AG09309 (cell line): Measurements from ENCODE around the gene ACCSL.
A peak's percentile ranks its signal among the peaks of the same experiment; 100 is the strongest.

Source experiments
- DNase-seq: peaks from one replicate; pipeline ENCODE4 v3.0.0-alpha.2; 2010; ENCODE audit warnings: low read depth
- H3K4me3 ChIP-seq: 2 replicates; pipeline ENCODE4 v1.5.1; 2011; ENCODE audit warnings: mild to moderate bottlenecking, low read depth, low read length, moderate library complexity; ENCODE audit not compliant: control insufficient read depth
- TF ChIP-seq, protein P1 (sequence below): IDR thresholded peaks from 2 replicates; pipeline ENCODE4 v1.5.1; 2011; ENCODE audit warnings: mild to moderate bottlenecking, low read depth, low read length, inconsistent platforms; ENCODE audit not compliant: insufficient read depth, control insufficient read depth; ENCODE audit errors: missing control alignments

Gene ACCSL

DNA sequence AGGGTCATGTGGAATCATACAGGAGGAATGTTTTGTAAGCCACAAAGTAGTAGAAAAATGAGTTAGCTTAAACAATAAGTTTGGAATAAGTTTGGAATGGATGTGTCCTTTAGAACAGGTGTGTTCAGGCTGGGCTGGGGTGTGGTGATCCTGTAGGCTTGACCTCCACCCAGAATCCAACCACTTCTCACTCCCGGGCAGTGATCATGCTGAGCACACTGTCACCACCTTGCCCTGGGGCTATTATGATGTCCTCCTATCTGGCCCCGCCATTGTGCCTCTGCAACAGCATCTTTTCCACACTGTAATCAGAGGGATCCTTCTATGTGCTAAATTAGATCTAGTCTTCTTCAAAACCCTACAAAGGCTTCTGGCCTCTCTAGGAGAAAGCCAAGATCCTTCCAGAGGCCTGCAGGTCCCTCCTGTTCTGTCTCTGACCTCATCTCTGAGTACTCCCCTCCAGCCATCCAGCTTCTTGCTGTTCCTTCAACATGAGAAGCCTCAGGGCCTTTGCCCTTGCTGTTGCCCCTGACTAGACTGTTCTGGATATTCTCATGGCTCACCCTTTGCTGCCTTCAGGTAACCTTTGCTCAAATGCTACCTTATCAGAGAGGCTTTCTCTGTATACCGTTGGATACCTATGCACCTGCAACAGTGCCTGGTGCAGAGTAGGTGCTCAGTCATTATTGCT is 18.8 kb upstream of the ACCSL start:
- no peak for DNase-seq
- no peak overlapping the region for H3K4me3 ChIP-seq
- TF ChIP-seq, protein P1, sequence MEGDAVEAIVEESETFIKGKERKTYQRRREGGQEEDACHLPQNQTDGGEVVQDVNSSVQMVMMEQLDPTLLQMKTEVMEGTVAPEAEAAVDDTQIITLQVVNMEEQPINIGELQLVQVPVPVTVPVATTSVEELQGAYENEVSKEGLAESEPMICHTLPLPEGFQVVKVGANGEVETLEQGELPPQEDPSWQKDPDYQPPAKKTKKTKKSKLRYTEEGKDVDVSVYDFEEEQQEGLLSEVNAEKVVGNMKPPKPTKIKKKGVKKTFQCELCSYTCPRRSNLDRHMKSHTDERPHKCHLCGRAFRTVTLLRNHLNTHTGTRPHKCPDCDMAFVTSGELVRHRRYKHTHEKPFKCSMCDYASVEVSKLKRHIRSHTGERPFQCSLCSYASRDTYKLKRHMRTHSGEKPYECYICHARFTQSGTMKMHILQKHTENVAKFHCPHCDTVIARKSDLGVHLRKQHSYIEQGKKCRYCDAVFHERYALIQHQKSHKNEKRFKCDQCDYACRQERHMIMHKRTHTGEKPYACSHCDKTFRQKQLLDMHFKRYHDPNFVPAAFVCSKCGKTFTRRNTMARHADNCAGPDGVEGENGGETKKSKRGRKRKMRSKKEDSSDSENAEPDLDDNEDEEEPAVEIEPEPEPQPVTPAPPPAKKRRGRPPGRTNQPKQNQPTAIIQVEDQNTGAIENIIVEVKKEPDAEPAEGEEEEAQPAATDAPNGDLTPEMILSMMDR: no peak

DNA sequence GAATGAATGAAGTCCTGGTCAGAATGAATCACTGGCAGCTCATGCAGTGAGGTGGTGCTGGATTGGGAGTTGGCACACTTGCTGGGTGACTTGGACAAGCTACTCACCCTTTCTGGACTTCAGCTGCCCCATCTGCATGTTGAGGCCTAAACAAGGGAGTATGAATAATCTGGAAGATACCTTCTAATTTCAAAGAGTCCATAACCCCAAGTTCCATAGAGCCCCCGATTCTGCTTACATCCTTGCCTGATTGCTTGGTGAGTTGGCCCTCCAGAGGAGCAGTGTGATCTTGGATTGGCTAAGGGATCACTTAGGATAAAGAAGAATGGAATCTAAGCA is 18.3 kb upstream of the ACCSL start:
- TF ChIP-seq, protein P1: no peak
- no peak for DNase-seq
- no peak overlapping the region for H3K4me3 ChIP-seq

DNA sequence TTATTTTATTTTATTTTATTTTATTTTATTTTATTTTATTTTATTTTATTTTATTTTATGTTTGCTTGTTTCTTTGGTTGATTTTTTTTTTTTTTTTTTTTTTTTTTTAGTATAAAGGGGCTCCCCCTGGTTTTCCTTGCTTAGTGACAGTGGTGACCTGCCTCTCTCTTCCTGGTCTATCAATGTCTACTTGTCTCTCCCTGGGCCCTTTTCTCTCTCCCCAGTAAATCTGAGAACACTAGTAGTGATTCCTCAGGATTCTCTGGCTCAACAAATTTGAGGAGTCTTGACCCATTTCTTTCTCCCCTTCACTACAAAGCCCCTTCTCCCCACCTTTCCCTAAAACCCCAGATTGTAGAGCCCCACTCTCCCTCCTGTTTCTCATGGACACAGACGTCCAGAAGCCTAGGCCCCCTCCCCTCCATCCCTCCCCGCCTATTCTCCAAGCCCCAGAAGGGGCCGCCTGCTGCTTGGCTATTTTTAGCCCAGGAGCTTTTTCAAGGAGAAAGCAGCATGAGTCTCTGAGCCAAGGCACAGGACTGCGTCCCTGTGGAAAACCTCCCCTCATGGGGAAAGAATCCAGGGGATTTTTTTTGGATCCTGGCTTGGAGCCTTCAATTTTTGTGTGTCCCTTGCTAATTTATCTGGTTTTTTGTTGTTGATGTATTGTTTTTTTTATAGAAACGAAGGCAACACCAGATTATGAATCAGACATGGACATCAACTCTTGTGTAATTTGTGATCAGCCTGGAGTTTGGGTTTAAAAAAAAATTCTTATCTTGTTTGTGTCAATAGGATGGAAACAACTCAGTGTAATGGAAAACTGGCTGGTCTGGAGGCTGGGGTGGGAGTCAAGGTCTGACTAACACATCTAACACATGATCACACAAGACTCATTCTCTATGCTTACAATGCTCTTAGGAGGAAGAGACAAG is 17.5 kb upstream of the ACCSL start:
- peak; percentile 52 for DNase-seq

DNA sequence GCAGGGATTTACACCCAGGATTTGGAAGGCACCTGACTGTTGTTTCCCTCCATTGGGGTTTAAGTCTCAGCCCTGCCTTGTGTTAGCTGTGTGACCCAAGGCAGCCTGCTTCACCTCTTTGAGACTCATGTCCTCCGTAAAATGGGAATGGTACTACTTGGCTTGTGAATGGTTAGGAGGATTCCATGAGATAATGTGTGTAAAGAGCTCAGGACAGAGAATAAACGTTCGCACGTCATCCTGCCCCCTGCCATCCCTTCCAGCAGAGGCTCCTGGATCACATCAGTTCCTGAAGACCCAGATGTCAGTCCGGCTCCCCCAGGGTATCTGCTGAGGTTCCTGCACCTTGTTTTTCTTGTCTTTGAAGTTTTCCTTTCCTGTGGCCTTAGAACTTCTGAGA is 16.8 kb upstream of the ACCSL start:
- DNase-seq: no peak
- TF ChIP-seq, protein P1: no peak
- H3K4me3 ChIP-seq: no peak overlapping the region

More for the DNA sequence above, 17.5 kb upstream of the ACCSL start:
- H3K4me3 ChIP-seq: no peak overlapping the region
- TF ChIP-seq, protein P1: no peak

DNA sequence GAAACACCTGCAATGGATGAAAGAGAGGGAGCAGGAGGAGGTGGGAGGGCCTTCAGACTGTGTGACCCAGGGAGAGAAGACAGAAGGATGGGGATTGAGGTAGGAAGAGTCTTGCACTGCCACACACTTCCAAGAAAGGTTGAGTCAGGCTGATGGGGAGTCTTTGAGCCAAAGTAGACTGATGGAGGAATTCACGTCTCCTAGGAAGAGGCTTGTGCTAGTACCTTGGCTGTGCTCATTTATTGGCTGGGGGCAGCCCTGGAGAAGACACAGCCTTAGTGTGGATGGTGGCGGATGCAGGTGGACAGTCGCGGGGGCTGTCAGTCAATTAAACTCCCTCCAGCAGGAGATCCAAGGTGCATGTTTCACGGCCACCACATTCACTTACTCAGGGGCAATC is 16.2 kb upstream of the ACCSL start:
- H3K4me3 ChIP-seq: no peak overlapping the region
- TF ChIP-seq, protein P1: no peak
- DNase-seq: no peak

DNA sequence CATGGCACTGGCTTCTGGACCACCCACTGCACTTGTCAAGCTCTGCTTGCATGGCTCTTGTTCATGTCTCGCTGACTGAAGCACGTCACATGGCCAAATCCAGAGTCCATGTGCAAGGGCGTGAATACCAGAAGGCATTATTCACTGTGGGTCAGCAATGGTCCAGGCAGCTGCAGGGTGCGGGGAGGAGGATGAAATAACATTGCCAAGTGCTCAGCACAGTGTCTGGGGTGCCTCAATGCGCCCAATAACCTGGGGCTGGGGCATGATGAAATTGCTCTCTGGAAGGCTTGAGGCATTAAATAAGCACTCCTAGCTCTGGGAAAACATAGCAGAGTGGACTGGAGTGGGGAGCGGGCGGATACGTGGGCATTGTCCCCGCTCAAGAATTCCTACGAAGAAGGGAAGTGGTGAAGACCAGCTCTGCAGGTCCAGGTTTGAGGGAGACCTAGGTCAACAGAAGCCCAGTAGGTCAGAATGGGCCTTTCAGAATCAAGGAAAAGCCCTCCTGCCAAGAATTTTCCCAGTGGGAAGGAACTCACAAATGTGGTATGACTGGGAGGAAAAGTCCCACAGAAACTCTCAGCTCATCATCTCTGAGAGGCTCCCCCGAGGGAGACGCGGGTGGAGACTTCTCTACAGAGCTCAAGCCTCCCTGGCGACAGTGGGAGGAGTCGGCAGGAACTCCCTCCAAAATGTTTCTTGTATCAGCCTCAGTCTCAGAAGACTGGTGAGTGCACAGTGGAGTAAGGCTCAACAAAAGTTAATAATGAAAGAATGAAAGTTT is 15.3 kb upstream of the ACCSL start:
- peak; percentile 55 for DNase-seq
- no peak overlapping the region for H3K4me3 ChIP-seq
- TF ChIP-seq, protein P1: no peak
